HepG2 (cell line): Measurements from ENCODE around the gene PCBD2. TPM values are rescaled to one million over a fixed set of nuclear protein-coding genes. Genes with fewer than 3 reads are reported as not detected.

ENCODE experiments used
- ATAC-seq: fragments of 200-7000 bp; cut with Tn5 transposase; 3 replicates; pipeline ENCODE4 v1.9.1; 2020; ENCODE audit warnings: mild to moderate bottlenecking, moderate library complexity
- BruUV-seq: library from RNA; stranded (reverse); fragments of 400-500 nt; replicated peaks from 2 replicates; lab custom pipeline; 2021; lab: Mats Ljungman, UMichigan
- CTCF ChIA-PET: fragments of 300-600 bp; formaldehyde crosslinking; extraction: SDS; loops from one replicate; lab custom pipeline; 2021; ENCODE audit warnings: low total read pairs, inconsistent platforms, low intra/inter-chr PET ratio; lab: Yijun Ruan, JAX
- POLR2A ChIA-PET: fragments of 350-600 bp; sonication (Branson Sonifier 250); formaldehyde crosslinking; loops from one replicate; lab custom pipeline; 2020; ENCODE audit warnings: antibody characterized with exemption, inconsistent platforms; lab: Yijun Ruan, JAX
- DNase-seq: peaks from one replicate; pipeline ENCODE4 v3.0.0-alpha.2; 2015; ENCODE audit warnings: low spot score
- FAIRE-seq: peaks from 3 replicates; lab custom pipeline; 2011; peaks lifted over from hg19 to GRCh38; lab: Jason Lieb, UNC
- H2AFZ ChIP-seq: one replicate; pipeline ENCODE4 v1.6.1; 2011; ENCODE audit warnings: low read length, inconsistent platforms
- H3K27ac ChIP-seq: fragments of 300-600 bp; 3 replicates; pipeline ENCODE4 v1.8.0; 2011; ENCODE audit warnings: mixed run types, mild to moderate bottlenecking, mixed read lengths, low read length, inconsistent platforms; ENCODE audit not compliant: insufficient read depth; ENCODE audit errors: extremely low read length
- H3K27me3 ChIP-seq, 2 experiments: fragments of 200-600 bp in 1 of 2; 2 replicates in 1 of 2; 3 replicates in 1 of 2; pipeline versions ENCODE4 v1.6.0 to v1.8.0; 2011; ENCODE audit warnings: low read length in 2 of 2, mild to moderate bottlenecking in 2 of 2, moderate library complexity in 2 of 2, inconsistent platforms in 1 of 2; ENCODE audit not compliant: insufficient read depth in 2 of 2, control insufficient read depth in 1 of 2
- H3K36me3 ChIP-seq, 2 experiments: fragments of 200-600 bp in 1 of 2; replicated peaks in 1 of 2; 2 replicates in 1 of 2; 3 replicates in 1 of 2; pipeline versions ENCODE4 v1.5.1 to v1.8.0; 2011; ENCODE audit warnings: low read length in 2 of 2, inconsistent platforms in 1 of 2; ENCODE audit not compliant: insufficient read depth in 2 of 2, control insufficient read depth in 1 of 2
- H3K4me1 ChIP-seq: 2 replicates; pipeline ENCODE4 v1.5.1; 2012; ENCODE audit warnings: low read length, inconsistent platforms; ENCODE audit not compliant: insufficient read depth
- H3K4me2 ChIP-seq: 2 replicates; pipeline ENCODE4 v1.6.0; 2011; ENCODE audit warnings: low read depth, low read length, inconsistent platforms
- H3K4me3 ChIP-seq, 3 experiments: fragments of 200-600 bp in 1 of 3; sonication (generic), shearing (Covaris generic) in 1 of 3; replicated peaks in 1 of 3; 2 replicates each; pipeline ENCODE4 v1.5.1; 2011 to 2016; ENCODE audit warnings: low read length in 3 of 3, inconsistent platforms in 2 of 3, low read depth in 2 of 3, mild to moderate bottlenecking in 2 of 3, control low read depth in 1 of 3, mixed read lengths in 1 of 3; ENCODE audit not compliant: insufficient read depth in 1 of 3
- H3K79me2 ChIP-seq: one replicate; pipeline ENCODE4 v1.6.1; 2011; ENCODE audit warnings: low read length, inconsistent platforms; ENCODE audit not compliant: insufficient read depth
- H3K9ac ChIP-seq: 2 replicates; pipeline ENCODE4 v1.6.0; 2011; ENCODE audit warnings: mild to moderate bottlenecking, low read depth, low read length, inconsistent platforms; ENCODE audit not compliant: insufficient read depth
- H3K9me3 ChIP-seq: 2 replicates; pipeline ENCODE4 v1.5.1; 2012; ENCODE audit warnings: mild to moderate bottlenecking, low read length
- H4K20me1 ChIP-seq: 2 replicates; pipeline ENCODE4 v1.6.0; 2011; ENCODE audit warnings: inconsistent platforms, mild to moderate bottlenecking, low read length, moderate library complexity; ENCODE audit not compliant: insufficient read depth
- ARID4A ChIP-seq: sonication (generic); formaldehyde crosslinking; IDR thresholded peaks from 2 replicates; pipeline ENCODE4 v1.5.0; 2020; ENCODE audit warnings: mild to moderate bottlenecking, missing genetic modification reagents, borderline replicate concordance
- JUND ChIP-seq: sonication (generic); formaldehyde crosslinking; IDR thresholded peaks from 2 replicates; pipeline ENCODE4 v1.8.0; 2022; ENCODE audit warnings: mild to moderate bottlenecking, missing genetic modification reagents
- KLF12 ChIP-seq: sonication (generic); formaldehyde crosslinking; IDR thresholded peaks from 2 replicates; pipeline ENCODE4 v1.4.0; 2020; ENCODE audit warnings: missing genetic modification reagents, borderline replicate concordance
- MEF2D ChIP-seq: sonication (generic); formaldehyde crosslinking; IDR thresholded peaks from 2 replicates; pipeline ENCODE4 v1.5.1; 2020; ENCODE audit warnings: mild to moderate bottlenecking, missing genetic modification reagents
- NFKBIZ ChIP-seq: IDR thresholded peaks from 2 replicates; pipeline ENCODE4 v1.6.1; 2018; ENCODE audit warnings: missing genetic modification reagents, missing compliant biosample characterization
- POLR2AphosphoS5 ChIP-seq: IDR thresholded peaks from 2 replicates; pipeline ENCODE4 v1.6.1; 2012; ENCODE audit warnings: low read depth, low read length
- SALL1 ChIP-seq: sonication (generic); formaldehyde crosslinking; IDR thresholded peaks from 2 replicates; pipeline ENCODE4 v1.8.0; 2022; ENCODE audit warnings: mild to moderate bottlenecking, missing genetic modification reagents
- SOX6 ChIP-seq, 2 experiments: fragments of 450-650 bp in 1 of 2; sonication (generic) in 1 of 2; formaldehyde crosslinking in 1 of 2; IDR thresholded peaks; 2 replicates each; pipeline versions ENCODE4 v1.4.0 to v1.6.1; 2017 to 2020; ENCODE audit warnings: antibody characterized with exemption in 1 of 2, mild to moderate bottlenecking in 1 of 2, missing genetic modification reagents in 1 of 2
- ZNF124 ChIP-seq: sonication (generic); formaldehyde crosslinking; IDR thresholded peaks from 2 replicates; pipeline ENCODE4 v1.4.0; 2020; ENCODE audit warnings: missing genetic modification reagents
- ZNF644 ChIP-seq: IDR thresholded peaks from 2 replicates; pipeline ENCODE4 v1.6.1; 2016; ENCODE audit warnings: low read depth
- ZNF704 ChIP-seq: sonication (generic); formaldehyde crosslinking; IDR thresholded peaks from 2 replicates; pipeline ENCODE4 v1.8.1; 2023; ENCODE audit warnings: mild to moderate bottlenecking, inconsistent platforms, moderate library complexity, missing genetic modification reagents, borderline replicate concordance
- ZNF772 ChIP-seq: sonication (generic); formaldehyde crosslinking; IDR thresholded peaks from 2 replicates; pipeline ENCODE4 v1.5.0; 2020; ENCODE audit warnings: mild to moderate bottlenecking, missing genetic modification reagents
- WGBS: methylation state at CpG from one replicate; pipeline ENCODE4 v1.1.6; 2017; ENCODE audit warnings: low lambda C conversion rate; 5-methylcytosine and 5-hydroxymethylcytosine counted together
- in situ Hi-C: cut with HindIII; loops from 2 replicates; pipeline ENCODE4 v1.10.0; 2017; ENCODE audit warnings: low pct_unique_long_range_greater_than_20kb; ENCODE audit not compliant: extremely low pct_ligation_motif_present
- intact Hi-C: fragments of 100-400 bp; cut with micrococcal nuclease; formaldehyde crosslinking; loops from one replicate; pipeline ENCODE4 v1.10.0; 2022; ENCODE audit not compliant: unreplicated experiment
- polyA plus RNA-seq, 8 experiments: library from polyadenylated mRNA; depleted of rRNA in 3 of 8; stranded (reverse) in 7 of 8; unstranded in 1 of 8; fragments of >200 nt; fragmentation: Illumina TruSeq in 4 of 8; extraction: Trizol in 4 of 8; gene quantifications; 2 replicates each; pipeline versions ENCODE4 v1.2.1 to v1.2.3, GENCODE V29; 2011 to 2016; ENCODE audit warnings: low read depth in 4 of 8, missing spikeins in 1 of 8, mixed read lengths in 1 of 8; ENCODE audit not compliant: insufficient read depth in 1 of 8
- total RNA-seq, 5 experiments: library from RNA; depleted of rRNA; stranded (reverse); fragments of >200 nt; fragmentation: Illumina TruSeq; extraction: Trizol; gene quantifications; 2 replicates each; pipeline ENCODE4 v1.2.3, GENCODE V29; 2016; ENCODE audit warnings: low read depth in 1 of 5

Gene PCBD2
- total and polyA plus RNA-seq, 2 of the 13 experiments (the other 11 are each of a cell fraction or from before 2014, with no cell fraction given) = 5.5 to 12.0 TPM

- H3K9me3 ChIP-seq = peaks cover 12% of the 10 kb centered on the region
- TF ChIP-seq SALL1 (CRISPR knock-in tag) (0 out of 2 replicates have a peak, but pooled peaks have one; percentile 2), KLF12 (CRISPR knock-in tag) (no peak), ZNF124 (CRISPR knock-in tag) (no peak), POLR2AphosphoS5 (no peak), ZNF644 (CRISPR knock-in tag) (no peak), MEF2D (no peak), JUND (CRISPR knock-in tag) (no peak), ZNF704 (CRISPR knock-in tag) (no peak), ARID4A (CRISPR knock-in tag) (no peak), NFKBIZ (no peak), ZNF772 (no peak), SOX6 (IDR thresholded peaks at IDR 0.05) (no peak), SOX6 (CRISPR knock-in tag; IDR thresholded peaks at IDR 0.05) (peak; percentile 4; the same call in 1 of the 2 replicates)
- TF ChIP-seq, all 625 proteins: peak for 2
- Histone ChIP-seq H3K79me2 (no peaks in the 10 kb centered on the region), H4K20me1 (no peaks in the 10 kb centered on the region), H3K4me1 (peaks cover 25% of the 10 kb centered on the region), H3K36me3 (peaks cover 0 to 7% of the 10 kb centered on the region in 2 experiments; a peak in 2 of 5 replicates), H3K4me2 (peak overlapping the region; percentile 62), H3K9ac (no peak overlapping the region; the same call in 1 of the 2 replicates), H3K4me3 (no peak overlapping the region), H3K27me3 (no peaks in the 10 kb centered on the region), H3K27ac (peak overlapping the region; percentile 28), H2AFZ (no peak overlapping the region)
- in situ Hi-C loops (no loop called here), intact Hi-C loops (no loop called here)
- ChIA-PET POLR2A (no interaction called here), CTCF (no interaction called here)
- no peak for DNase-seq
- FAIRE-seq = no peak
- no TSS peak for BruUV-seq
- 37% methylated on average over 4 of the region's 4 CpGs for WGBS
- ATAC-seq = peak; percentile 84
Measured at GRCh38 chr5:134957920-134958608, 53.1 kb downstream of the PCBD2 start.
